Activated CD4-positive, CD25-positive, alpha-beta regulatory T cell treated with anti-CD3 and anti-CD28 coated beads, Interleukin-2, amount 50 U/mL, for 72 hours (primary cell): ENCODE measurements around the gene DGCR6L.
"Not testable (repeated sequence)": the region's sequence is repeated elsewhere in the genome, so short reads cannot be mapped to it uniquely, and the experiment has no call there.

Source experiments
- DNase-seq: peaks from one replicate; pipeline ENCODE4 v3.0.0; 2021

Gene DGCR6L

GRCh38 chr22:20290045-20290392, 29.8 kb downstream of the DGCR6L start:
- DNase-seq, result no peak

- not testable (repeated sequence) for DNase-seq
Observed at GRCh38 chr22:20289182-20290044, 30.4 kb downstream of the DGCR6L start.

- not testable (repeated sequence) for DNase-seq
Observed at GRCh38 chr22:20286784-20287423, 33.0 kb downstream of the DGCR6L start.

GRCh38 chr22:20286312-20286660, 33.6 kb downstream of the DGCR6L start:
- not testable (repeated sequence) for DNase-seq

GRCh38 chr22:20285473-20286311, 34.2 kb downstream of the DGCR6L start:
- DNase-seq, result peak; percentile 82

GRCh38 chr22:20284471-20285086, 35.3 kb downstream of the DGCR6L start:
- DNase-seq, result no peak

- no peak for DNase-seq
Observed at GRCh38 chr22:20283674-20284066, 36.2 kb downstream of the DGCR6L start.

- DNase-seq, result no peak
Observed at GRCh38 chr22:20282901-20283673, 36.8 kb downstream of the DGCR6L start.

GRCh38 chr22:20281891-20282290, 38.0 kb downstream of the DGCR6L start:
- DNase-seq, result no peak

GRCh38 chr22:20281473-20281872, 38.4 kb downstream of the DGCR6L start:
- DNase-seq, result not testable (repeated sequence)

GRCh38 chr22:20280866-20281265, 39.0 kb downstream of the DGCR6L start:
- DNase-seq, result no peak

- DNase-seq, result not testable (repeated sequence)
Observed at GRCh38 chr22:20280163-20280562, 39.7 kb downstream of the DGCR6L start.

- DNase-seq, result no peak
Observed at GRCh38 chr22:20279662-20280134, 40.2 kb downstream of the DGCR6L start.

GRCh38 chr22:20278726-20279490, 41.0 kb downstream of the DGCR6L start:
- not testable (repeated sequence) for DNase-seq

- DNase-seq, result not testable (repeated sequence)
Observed at GRCh38 chr22:20277936-20278635, 41.8 kb downstream of the DGCR6L start.

- no peak for DNase-seq
Observed at GRCh38 chr22:20276468-20276867, 43.4 kb downstream of the DGCR6L start.

GRCh38 chr22:20275836-20276235, 44.0 kb downstream of the DGCR6L start:
- no peak for DNase-seq

- not testable (repeated sequence) for DNase-seq
Observed at GRCh38 chr22:20275325-20275724, 44.5 kb downstream of the DGCR6L start.

- DNase-seq, result not testable (repeated sequence)
Observed at GRCh38 chr22:20274374-20274773, 45.5 kb downstream of the DGCR6L start.

- DNase-seq, result no peak
Observed at GRCh38 chr22:20273758-20274181, 46.1 kb downstream of the DGCR6L start.

- no peak for DNase-seq
Observed at GRCh38 chr22:20272700-20273099, 47.2 kb downstream of the DGCR6L start.
